HEK293 (cell line): ENCODE measurements around the gene DACH2.

ENCODE experiments used
- CTCF ChIA-PET: fragments of 350-600 bp; formaldehyde crosslinking; extraction: SDS; loops from one replicate; lab custom pipeline; 2021; ENCODE audit warnings: antibody characterized with exemption; lab: Yijun Ruan, JAX
- POLR2A ChIA-PET: fragments of 300-600 bp; formaldehyde crosslinking; extraction: SDS; loops from one replicate; lab custom pipeline; 2020; ENCODE audit warnings: antibody characterized with exemption, inconsistent platforms; lab: Yijun Ruan, JAX
- H3K27ac ChIP-seq: fragments of 200-500 bp; sonication (Bioruptor generic); 2 replicates; pipeline ENCODE4 v1.5.1; 2014; ENCODE audit warnings: low read depth, low read length, control low read depth, inconsistent platforms; ENCODE audit errors: extremely low read depth
- H3K36me3 ChIP-seq, 2 experiments: fragments of 200-500 bp in 1 of 2; sonication (Bioruptor generic) in 1 of 2; 1 replicate in 1 of 2; 2 replicates in 1 of 2; pipeline ENCODE4 v1.5.1; 2014 to 2017; ENCODE audit warnings: inconsistent platforms in 2 of 2, low read length in 2 of 2; ENCODE audit not compliant: control insufficient read depth in 2 of 2, insufficient read depth in 1 of 2
- H3K4me1 ChIP-seq: fragments of 200-500 bp; sonication (Bioruptor generic); 2 replicates; pipeline ENCODE4 v1.5.1; 2014; ENCODE audit warnings: mild to moderate bottlenecking, low read length, inconsistent platforms; ENCODE audit not compliant: control insufficient read depth, insufficient read depth
- H3K4me3 ChIP-seq: 2 replicates; pipeline ENCODE4 v1.5.1; 2011; ENCODE audit warnings: low read depth, mild to moderate bottlenecking, control low read depth, low read length, moderate library complexity
- H3K9me3 ChIP-seq: fragments of 200-500 bp; sonication (Bioruptor generic); 2 replicates; pipeline ENCODE4 v1.5.1; 2014; ENCODE audit warnings: low read depth, low read length, inconsistent platforms; ENCODE audit not compliant: control insufficient read depth, insufficient read depth
- ELK4 ChIP-seq: IDR thresholded peaks from 2 replicates; pipeline ENCODE4 v1.6.1; 2011; ENCODE audit warnings: mild to moderate bottlenecking, low read depth, low read length, borderline replicate concordance
- KLF7 ChIP-seq: fragments of 450-650 bp; formaldehyde crosslinking; IDR thresholded peaks from 2 replicates; pipeline ENCODE4 v1.5.1; 2016; ENCODE audit warnings: missing biosample characterization, missing genetic modification characterization, borderline replicate concordance
- MYNN ChIP-seq: fragments of 450-650 bp; formaldehyde crosslinking; IDR thresholded peaks from 2 replicates; pipeline ENCODE4 v1.5.1; 2016; ENCODE audit warnings: missing biosample characterization, missing genetic modification characterization, borderline replicate concordance
- PRDM10 ChIP-seq: fragments of 450-650 bp; formaldehyde crosslinking; IDR thresholded peaks from 2 replicates; pipeline ENCODE4 v1.5.1; 2016; ENCODE audit warnings: missing biosample characterization, missing genetic modification characterization
- TCF7L2 ChIP-seq: IDR thresholded peaks from 2 replicates; pipeline ENCODE4 v1.6.1; 2011; ENCODE audit warnings: low read depth, mild to moderate bottlenecking, inconsistent platforms, low read length, moderate library complexity, borderline replicate concordance
- TRIM28 ChIP-seq: IDR thresholded peaks from 2 replicates; pipeline ENCODE4 v1.6.1; 2011; ENCODE audit warnings: low read length, control low read depth, borderline replicate concordance
- ZBTB20 ChIP-seq: fragments of 450-650 bp; formaldehyde crosslinking; IDR thresholded peaks from 2 replicates; pipeline ENCODE4 v1.5.1; 2016; ENCODE audit warnings: missing biosample characterization, missing genetic modification characterization
- ZNF140 ChIP-seq: fragments of 450-650 bp; formaldehyde crosslinking; IDR thresholded peaks from 2 replicates; pipeline ENCODE4 v1.5.1; 2016; ENCODE audit warnings: missing biosample characterization, missing genetic modification characterization
- ZNF16 ChIP-seq: fragments of 450-650 bp; formaldehyde crosslinking; IDR thresholded peaks from 2 replicates; pipeline ENCODE4 v1.5.1; 2016; ENCODE audit warnings: low read depth, missing biosample characterization, missing genetic modification characterization
- ZNF211 ChIP-seq: fragments of 450-650 bp; formaldehyde crosslinking; IDR thresholded peaks from 2 replicates; pipeline ENCODE4 v1.5.1; 2016; ENCODE audit warnings: low read depth, missing biosample characterization, missing genetic modification characterization
- ZNF571 ChIP-seq: fragments of 450-650 bp; formaldehyde crosslinking; IDR thresholded peaks from 2 replicates; pipeline ENCODE4 v1.5.0; 2017; ENCODE audit warnings: missing biosample characterization, missing genetic modification characterization
- ZNF701 ChIP-seq: fragments of 450-650 bp; formaldehyde crosslinking; IDR thresholded peaks from 2 replicates; pipeline ENCODE4 v1.5.1; 2016; ENCODE audit warnings: missing biosample characterization, missing genetic modification characterization
- ZNF747 ChIP-seq: fragments of 450-650 bp; formaldehyde crosslinking; IDR thresholded peaks from 2 replicates; pipeline ENCODE4 v1.5.1; 2016; ENCODE audit warnings: missing biosample characterization, missing genetic modification characterization
- ZNF768 ChIP-seq: fragments of 450-650 bp; formaldehyde crosslinking; IDR thresholded peaks from 2 replicates; pipeline ENCODE4 v1.5.1; 2018; ENCODE audit warnings: missing biosample characterization, mild to moderate bottlenecking, missing genetic modification characterization
- ZNF777 ChIP-seq: fragments of 450-650 bp; formaldehyde crosslinking; IDR thresholded peaks from 2 replicates; pipeline ENCODE4 v1.5.1; 2017; ENCODE audit warnings: missing biosample characterization, missing genetic modification characterization, borderline replicate concordance
- ZNF791 ChIP-seq: fragments of 450-650 bp; formaldehyde crosslinking; IDR thresholded peaks from 2 replicates; pipeline ENCODE4 v1.5.1; 2016; ENCODE audit warnings: missing biosample characterization, missing genetic modification characterization
- TF ChIP-seq, protein P1 (sequence below): fragments of 450-650 bp; formaldehyde crosslinking; IDR thresholded peaks from 2 replicates; pipeline ENCODE4 v1.5.1; 2016; ENCODE audit warnings: missing biosample characterization, missing genetic modification characterization, low read depth

DACH2 gene

DNA sequence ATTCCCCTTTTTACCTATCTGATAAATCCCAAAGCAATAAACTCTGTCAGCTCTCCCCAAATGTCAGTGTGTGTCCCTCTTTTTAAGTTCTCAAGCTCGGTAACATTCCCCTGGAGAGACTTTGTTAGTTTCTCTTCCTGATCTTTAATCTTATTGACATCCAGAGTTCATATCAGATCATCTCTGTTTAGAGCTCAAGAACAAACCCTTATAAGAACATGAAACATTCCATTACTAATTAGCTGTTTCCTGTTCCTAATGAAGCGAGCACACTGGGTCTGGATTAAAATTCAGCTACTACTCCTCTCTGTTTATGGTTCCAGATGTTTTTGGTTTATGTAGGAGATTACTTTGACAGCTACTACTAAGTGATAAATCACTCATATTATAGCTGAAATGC is 681.5 kb downstream of the DACH2 start:
- H3K9me3 ChIP-seq = no peaks in the 10 kb centered on the region
- TF ChIP-seq TCF7L2 = no peak
- no peak for TF ChIP-seq ZNF211 (tag by site-specific recombination)
- TF ChIP-seq ZBTB20 = no peak
- TF ChIP-seq KLF7 = no peak
- no peak for TF ChIP-seq ZNF791
- TF ChIP-seq ZNF768 = no peak
- no peak for TF ChIP-seq TRIM28
- TF ChIP-seq ZNF140 (tag by site-specific recombination) = no peak
- TF ChIP-seq PRDM10 (tag by site-specific recombination) = no peak
- no peak for TF ChIP-seq ZNF701 (tag by site-specific recombination)
- POLR2A ChIA-PET = no interaction called here
- H3K4me1 ChIP-seq = no peaks in the 10 kb centered on the region
- CTCF ChIA-PET = no interaction called here
- H3K36me3 ChIP-seq = no peaks in the 10 kb centered on the region
- no peak overlapping the region for H3K27ac ChIP-seq
- no peak overlapping the region for H3K4me3 ChIP-seq

GRCh38 chrX:86830685-86831084 is 682.4 kb downstream of the DACH2 start:
- no peaks in the 10 kb centered on the region for H3K4me1 ChIP-seq
- ChIA-PET POLR2A (no interaction called here), CTCF (no interaction called here)
- no peaks in the 10 kb centered on the region for H3K9me3 ChIP-seq
- no peaks in the 10 kb centered on the region for H3K36me3 ChIP-seq
- no peak overlapping the region for H3K4me3 ChIP-seq
- H3K27ac ChIP-seq = no peak overlapping the region
- TF ChIP-seq ZNF571 (tag by site-specific recombination) (no peak), MYNN (tag by site-specific recombination) (no peak), ZNF747 (tag by site-specific recombination) (no peak), ELK4 (no peak), ZNF777 (tag by site-specific recombination) (no peak), ZNF16 (tag by site-specific recombination) (no peak), ZNF211 (tag by site-specific recombination) (no peak)
- TF ChIP-seq, protein P1, sequence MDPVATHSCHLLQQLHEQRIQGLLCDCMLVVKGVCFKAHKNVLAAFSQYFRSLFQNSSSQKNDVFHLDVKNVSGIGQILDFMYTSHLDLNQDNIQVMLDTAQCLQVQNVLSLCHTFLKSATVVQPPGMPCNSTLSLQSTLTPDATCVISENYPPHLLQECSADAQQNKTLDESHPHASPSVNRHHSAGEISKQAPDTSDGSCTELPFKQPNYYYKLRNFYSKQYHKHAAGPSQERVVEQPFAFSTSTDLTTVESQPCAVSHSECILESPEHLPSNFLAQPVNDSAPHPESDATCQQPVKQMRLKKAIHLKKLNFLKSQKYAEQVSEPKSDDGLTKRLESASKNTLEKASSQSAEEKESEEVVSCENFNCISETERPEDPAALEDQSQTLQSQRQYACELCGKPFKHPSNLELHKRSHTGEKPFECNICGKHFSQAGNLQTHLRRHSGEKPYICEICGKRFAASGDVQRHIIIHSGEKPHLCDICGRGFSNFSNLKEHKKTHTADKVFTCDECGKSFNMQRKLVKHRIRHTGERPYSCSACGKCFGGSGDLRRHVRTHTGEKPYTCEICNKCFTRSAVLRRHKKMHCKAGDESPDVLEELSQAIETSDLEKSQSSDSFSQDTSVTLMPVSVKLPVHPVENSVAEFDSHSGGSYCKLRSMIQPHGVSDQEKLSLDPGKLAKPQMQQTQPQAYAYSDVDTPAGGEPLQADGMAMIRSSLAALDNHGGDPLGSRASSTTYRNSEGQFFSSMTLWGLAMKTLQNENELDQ (tag by site-specific recombination) = no peak
